DOHH2 (cell line): ENCODE results near the gene NRM.

Experiments used
- H3F3A ChIP-seq: fragments of 200-600 bp; sonication (generic), shearing (Covaris generic); 2 replicates; pipeline ENCODE4 v1.6.0; 2016; ENCODE audit warnings: antibody characterized with exemption, mild to moderate bottlenecking; ENCODE audit not compliant: control insufficient read depth, insufficient read depth
- H3K27ac ChIP-seq: fragments of 200-600 bp; sonication (generic); 2 replicates; pipeline ENCODE4 v1.5.1; 2014; ENCODE audit warnings: low read depth, mild to moderate bottlenecking, low read length, moderate library complexity
- H3K27me3 ChIP-seq: fragments of 200-600 bp; sonication (generic); 2 replicates; pipeline ENCODE4 v1.6.1; 2014; ENCODE audit warnings: mild to moderate bottlenecking, low read length, mixed read lengths; ENCODE audit not compliant: control insufficient read depth
- H3K36me3 ChIP-seq: fragments of 200-600 bp; sonication (generic); 2 replicates; pipeline ENCODE4 v1.6.1; 2014; ENCODE audit warnings: mild to moderate bottlenecking, low read length, moderate library complexity, mixed read lengths; ENCODE audit not compliant: control insufficient read depth
- H3K4me1 ChIP-seq: fragments of 200-600 bp; sonication (generic); 2 replicates; pipeline ENCODE4 v1.6.1; 2014; ENCODE audit warnings: mild to moderate bottlenecking, low read length, mixed read lengths; ENCODE audit not compliant: control insufficient read depth
- H3K4me2 ChIP-seq: fragments of 200-600 bp; sonication (generic); 2 replicates; pipeline ENCODE4 v1.6.0; 2014; ENCODE audit warnings: mild to moderate bottlenecking, low read length, moderate library complexity
- H3K4me3 ChIP-seq: fragments of 200-600 bp; sonication (generic); 2 replicates; pipeline ENCODE4 v1.5.1; 2014; ENCODE audit warnings: mild to moderate bottlenecking, low read length, mixed read lengths
- H3K79me2 ChIP-seq: fragments of 200-600 bp; sonication (generic); 2 replicates; pipeline ENCODE4 v1.6.1; 2014; ENCODE audit warnings: mild to moderate bottlenecking, low read length, mixed read lengths; ENCODE audit not compliant: control insufficient read depth
- H3K9me2 ChIP-seq: fragments of 200-600 bp; sonication (generic); replicated peaks from 2 replicates; pipeline ENCODE4 v1.6.1; 2014; ENCODE audit warnings: mild to moderate bottlenecking, low read length, mixed read lengths; ENCODE audit not compliant: control insufficient read depth
- H3K9me3 ChIP-seq: fragments of 200-600 bp; sonication (generic); 2 replicates; pipeline ENCODE4 v1.6.1; 2014; ENCODE audit warnings: antibody characterized with exemption, low read length, mixed read lengths; ENCODE audit not compliant: control insufficient read depth, insufficient read depth
- H4K20me1 ChIP-seq: fragments of 200-600 bp; sonication (generic); 2 replicates; pipeline ENCODE4 v1.6.0; 2014; ENCODE audit warnings: low read depth, mild to moderate bottlenecking, antibody characterized with exemption, low read length, moderate library complexity; ENCODE audit not compliant: control insufficient read depth, insufficient read depth
- EZH2phosphoT487 ChIP-seq: fragments of 200-600 bp; sonication (generic); IDR thresholded peaks from 2 replicates; pipeline ENCODE4 v1.6.1; 2017; ENCODE audit warnings: borderline replicate concordance, mild to moderate bottlenecking, antibody characterized with exemption, low read length, moderate library complexity, mixed read lengths
- TF ChIP-seq, protein P1 (sequence below): fragments of 200-600 bp; sonication (generic); IDR thresholded peaks from one replicate; pipeline ENCODE4 v1.5.1; 2014; ENCODE audit warnings: antibody characterized with exemption, mild to moderate bottlenecking, low read depth, low read length; ENCODE audit not compliant: poor library complexity, severe bottlenecking

Gene NRM

DNA sequence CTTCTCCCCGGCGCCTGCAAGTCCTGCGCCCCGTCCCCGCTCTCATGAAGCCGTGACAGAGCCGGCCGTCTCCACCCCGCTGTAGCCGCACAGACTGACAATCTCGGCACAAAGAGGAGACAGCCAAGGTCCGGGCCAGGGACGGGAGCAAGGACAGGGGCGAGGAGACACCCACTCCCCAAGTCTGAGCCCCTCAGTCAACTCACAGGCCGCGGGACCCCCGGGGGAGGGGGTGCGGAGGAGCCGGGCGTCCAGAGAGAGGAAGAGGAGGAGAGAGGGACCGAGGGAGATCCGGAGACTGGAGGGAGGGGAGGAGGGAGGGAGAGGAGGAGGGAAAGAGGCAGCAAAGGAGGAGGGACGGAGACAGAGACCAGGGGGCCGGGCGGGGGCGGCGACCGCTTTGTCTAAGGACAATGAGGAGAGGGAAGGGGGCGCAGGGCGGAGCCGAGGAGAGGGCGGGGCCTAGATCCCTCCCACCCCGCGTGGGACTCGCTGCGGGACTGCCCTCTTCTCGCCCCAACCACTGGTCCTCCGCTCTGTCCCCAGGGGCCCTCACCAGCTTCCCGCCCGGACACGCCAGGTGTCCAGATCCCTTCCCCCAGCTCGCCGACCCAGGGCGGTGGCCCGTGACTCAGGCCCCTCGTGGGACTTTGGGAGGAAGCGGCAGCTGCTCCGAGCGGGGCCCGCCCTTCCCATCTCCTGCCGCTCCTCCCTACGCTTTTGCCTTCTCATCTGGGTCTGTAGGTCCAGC is 3.7 kb downstream of the NRM start:
- peak overlapping the region; percentile 90 for H3K27ac ChIP-seq
- H3F3A ChIP-seq: peaks cover 31% of the 10 kb centered on the region
- H3K9me2 ChIP-seq: no peaks in the 10 kb centered on the region
- TF ChIP-seq, protein P1, sequence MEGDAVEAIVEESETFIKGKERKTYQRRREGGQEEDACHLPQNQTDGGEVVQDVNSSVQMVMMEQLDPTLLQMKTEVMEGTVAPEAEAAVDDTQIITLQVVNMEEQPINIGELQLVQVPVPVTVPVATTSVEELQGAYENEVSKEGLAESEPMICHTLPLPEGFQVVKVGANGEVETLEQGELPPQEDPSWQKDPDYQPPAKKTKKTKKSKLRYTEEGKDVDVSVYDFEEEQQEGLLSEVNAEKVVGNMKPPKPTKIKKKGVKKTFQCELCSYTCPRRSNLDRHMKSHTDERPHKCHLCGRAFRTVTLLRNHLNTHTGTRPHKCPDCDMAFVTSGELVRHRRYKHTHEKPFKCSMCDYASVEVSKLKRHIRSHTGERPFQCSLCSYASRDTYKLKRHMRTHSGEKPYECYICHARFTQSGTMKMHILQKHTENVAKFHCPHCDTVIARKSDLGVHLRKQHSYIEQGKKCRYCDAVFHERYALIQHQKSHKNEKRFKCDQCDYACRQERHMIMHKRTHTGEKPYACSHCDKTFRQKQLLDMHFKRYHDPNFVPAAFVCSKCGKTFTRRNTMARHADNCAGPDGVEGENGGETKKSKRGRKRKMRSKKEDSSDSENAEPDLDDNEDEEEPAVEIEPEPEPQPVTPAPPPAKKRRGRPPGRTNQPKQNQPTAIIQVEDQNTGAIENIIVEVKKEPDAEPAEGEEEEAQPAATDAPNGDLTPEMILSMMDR: no peak
- TF ChIP-seq EZH2phosphoT487: no peak
- peak overlapping the region; percentile 82 for H3K4me2 ChIP-seq
- H3K4me1 ChIP-seq: peaks cover 38% of the 10 kb centered on the region
- no peaks in the 10 kb centered on the region for H3K27me3 ChIP-seq
- H3K79me2 ChIP-seq: peaks cover 80% of the 10 kb centered on the region
- no peaks in the 10 kb centered on the region for H3K9me3 ChIP-seq
- H3K36me3 ChIP-seq: peaks cover 62% of the 10 kb centered on the region
- peak overlapping the region; percentile 88 for H3K4me3 ChIP-seq
- no peaks in the 10 kb centered on the region; the same call in 1 of the 2 replicates for H4K20me1 ChIP-seq

- Histone ChIP-seq H3K79me2 (peaks cover 89% of the 10 kb centered on the region), H3K27me3 (no peaks in the 10 kb centered on the region), H4K20me1 (no peaks in the 10 kb centered on the region; the same call in 1 of the 2 replicates), H3K4me2 (peak within 1 kb of the TSS; percentile 82), H3K4me3 (peak within 1 kb of the TSS; percentile 88), H3K27ac (peak within 1 kb of the TSS; percentile 90), H3K9me2 (no peaks in the 10 kb centered on the region), H3K36me3 (peaks cover 70% of the 10 kb centered on the region), H3K4me1 (peaks cover 38% of the 10 kb centered on the region), H3F3A (peaks cover 35% of the 10 kb centered on the region), H3K9me3 (no peaks in the 10 kb centered on the region)
- no peak for TF ChIP-seq EZH2phosphoT487
- TF ChIP-seq, protein P1: no peak
Measured at GRCh38 chr6:30686009-30686907, 4.5 kb downstream of the NRM start, which contains the start of gene PPP1R18. TSS of gene PPP1R18 (minus strand) at chr6:30686645. CDS start at chr6:30686018, 627 bp downstream.

GRCh38 chr6:30685157-30686008 is 5.4 kb downstream of the NRM start:
- Histone ChIP-seq H3K27ac (peak overlapping the region; percentile 90), H3K4me3 (peak overlapping the region; percentile 88), H3F3A (peaks cover 41% of the 10 kb centered on the region), H3K36me3 (peaks cover 79% of the 10 kb centered on the region), H3K4me1 (peaks cover 44% of the 10 kb centered on the region), H3K4me2 (peak overlapping the region; percentile 82), H3K9me2 (no peaks in the 10 kb centered on the region), H3K27me3 (no peaks in the 10 kb centered on the region), H3K79me2 (peaks cover 96% of the 10 kb centered on the region), H4K20me1 (peaks cover 3% of the 10 kb centered on the region; the same call in 1 of the 2 replicates), H3K9me3 (no peaks in the 10 kb centered on the region)
- TF ChIP-seq, protein P1: peak; percentile 52
- TF ChIP-seq EZH2phosphoT487: no peak
